PC-3 (cell line): ENCODE data around the gene RAB30.
"Not testable (repeated sequence)": the region's sequence is repeated elsewhere in the genome, so short reads cannot be mapped to it uniquely, and the experiment has no call there.

Experiments used
- CTCF ChIP-seq: fragments of 300-600 bp; sonication (generic); conservative IDR thresholded peaks from 2 replicates; pipeline ENCODE4 v1.5.1; 2017; ENCODE audit warnings: antibody characterized with exemption, low read depth, mild to moderate bottlenecking, low read length
- EZH2 ChIP-seq: fragments of 300-600 bp; sonication (generic); IDR thresholded peaks from one replicate; pipeline ENCODE4 v1.6.1; 2017; ENCODE audit warnings: antibody characterized with exemption, mild to moderate bottlenecking, low read length; ENCODE audit not compliant: unreplicated experiment
- EZH2phosphoT487 ChIP-seq: fragments of 300-600 bp; sonication (generic); IDR thresholded peaks from 2 replicates; pipeline ENCODE4 v1.6.1; 2018; ENCODE audit warnings: mild to moderate bottlenecking, antibody characterized with exemption, low read length, borderline replicate concordance

GRCh38 chr11:82945041-82945440 lies 126.7 kb downstream of the RAB30 start:
- not testable (repeated sequence) for TF ChIP-seq CTCF, EZH2, EZH2phosphoT487
